ENCODE measurements around the gene SYTL3. TPM values are rescaled to one million over a fixed set of nuclear protein-coding genes. Genes with fewer than 3 reads are reported as not detected.
A peak's percentile ranks its signal among the peaks of the same experiment; 100 is the strongest.

Gene SYTL3
- total RNA-seq, 1 donor from 2014 or later = 6.0 TPM

DNA sequence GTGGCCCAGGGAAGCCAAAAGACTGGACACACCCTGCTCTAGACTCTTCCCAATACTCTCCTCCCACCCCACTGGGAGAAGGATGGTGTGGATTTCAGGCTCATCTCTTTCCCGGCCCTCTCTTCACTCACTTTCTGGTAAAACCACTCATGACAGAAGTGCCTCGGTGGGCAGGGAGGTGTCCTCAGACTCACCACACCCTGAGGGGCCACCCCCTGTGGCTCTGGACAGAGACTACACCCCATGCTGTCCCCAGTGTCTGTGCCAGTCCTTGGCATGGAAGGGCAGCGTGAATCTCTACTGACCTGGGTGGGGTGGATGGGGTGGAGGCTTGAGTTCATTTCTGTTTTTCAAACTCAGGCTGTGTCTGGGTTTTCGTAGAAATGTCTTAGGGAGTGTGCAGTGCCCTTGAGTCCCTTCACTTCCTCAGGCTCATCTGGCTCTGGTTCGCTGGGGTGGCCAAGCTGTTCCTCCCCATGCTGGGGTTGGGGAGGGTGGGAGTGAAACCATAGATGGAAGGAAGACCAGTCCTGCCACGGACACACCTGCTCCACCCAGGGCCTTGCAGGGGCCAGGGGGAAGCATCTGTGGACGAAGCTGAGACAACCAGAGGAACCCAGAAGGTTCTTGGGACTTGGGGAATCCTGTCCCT, 110.2 kb downstream of the SYTL3 start:
- ChIA-PET CTCF (interaction anchor here (0.6 kb wide), 1 partner anchor 69 kb away, joined by 3 read pairs; no protein-coding TSS in a partner anchor), POLR2A (interaction anchor here (0.5 to 1.6 kb wide), 3 partner anchors 17 to 69 kb away, joined by 3 to 5 read pairs (median 3); no protein-coding TSS in a partner anchor)
- no peaks in the 10 kb centered on the region for H3K4me1 Mint-ChIP-seq
- no peak overlapping the region for H3K4me3 Mint-ChIP-seq
- no peak for DNase-seq
- H3K27ac Mint-ChIP-seq = no peak overlapping the region
- peaks cover 25% of the 10 kb centered on the region for H3K36me3 Mint-ChIP-seq (ENCODE audit: low read depth)
- H3K27me3 Mint-ChIP-seq = no peaks in the 10 kb centered on the region
- no peaks in the 10 kb centered on the region for H3K9me3 Mint-ChIP-seq
- intact Hi-C loops (cut with micrococcal nuclease) = no loop called here
- ATAC-seq (ENCODE audit: low read depth) = no peak
- TF ChIP-seq, protein P1, sequence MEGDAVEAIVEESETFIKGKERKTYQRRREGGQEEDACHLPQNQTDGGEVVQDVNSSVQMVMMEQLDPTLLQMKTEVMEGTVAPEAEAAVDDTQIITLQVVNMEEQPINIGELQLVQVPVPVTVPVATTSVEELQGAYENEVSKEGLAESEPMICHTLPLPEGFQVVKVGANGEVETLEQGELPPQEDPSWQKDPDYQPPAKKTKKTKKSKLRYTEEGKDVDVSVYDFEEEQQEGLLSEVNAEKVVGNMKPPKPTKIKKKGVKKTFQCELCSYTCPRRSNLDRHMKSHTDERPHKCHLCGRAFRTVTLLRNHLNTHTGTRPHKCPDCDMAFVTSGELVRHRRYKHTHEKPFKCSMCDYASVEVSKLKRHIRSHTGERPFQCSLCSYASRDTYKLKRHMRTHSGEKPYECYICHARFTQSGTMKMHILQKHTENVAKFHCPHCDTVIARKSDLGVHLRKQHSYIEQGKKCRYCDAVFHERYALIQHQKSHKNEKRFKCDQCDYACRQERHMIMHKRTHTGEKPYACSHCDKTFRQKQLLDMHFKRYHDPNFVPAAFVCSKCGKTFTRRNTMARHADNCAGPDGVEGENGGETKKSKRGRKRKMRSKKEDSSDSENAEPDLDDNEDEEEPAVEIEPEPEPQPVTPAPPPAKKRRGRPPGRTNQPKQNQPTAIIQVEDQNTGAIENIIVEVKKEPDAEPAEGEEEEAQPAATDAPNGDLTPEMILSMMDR (IDR thresholded peaks at IDR 0.05) = no peak

DNA sequence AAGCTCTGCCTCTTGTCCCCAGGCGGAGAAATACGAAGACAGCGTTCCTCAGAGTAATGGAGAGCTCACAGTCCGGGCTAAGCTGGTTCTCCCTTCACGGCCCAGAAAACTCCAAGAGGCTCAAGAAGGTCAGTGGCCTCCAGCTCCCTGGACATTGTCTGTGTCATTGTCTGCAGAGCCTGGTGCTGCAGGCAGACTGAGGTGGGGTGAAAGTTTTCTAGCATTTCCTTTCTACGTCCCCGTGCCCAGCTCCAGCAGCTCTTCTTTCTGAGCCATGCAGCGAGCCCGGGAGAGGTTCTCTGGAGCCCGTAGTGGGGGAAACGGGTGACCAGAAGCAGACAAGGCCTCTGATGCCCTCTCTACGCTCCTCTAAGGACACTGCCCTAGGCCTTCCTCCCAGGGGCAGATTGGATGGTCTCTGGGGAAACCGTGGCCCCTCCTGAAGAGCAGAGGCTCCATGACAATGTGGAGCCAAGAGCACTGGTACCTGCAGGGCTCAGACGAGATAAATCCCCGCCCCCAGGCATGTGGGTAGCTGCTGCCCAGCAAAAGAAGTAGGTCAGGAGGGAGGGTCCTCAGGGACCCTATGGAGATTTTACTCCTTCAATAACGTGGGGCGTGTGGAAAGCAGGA, 110.9 kb downstream of the SYTL3 start:
- intact Hi-C loops (cut with micrococcal nuclease) = no loop called here
- CTCF ChIA-PET = interaction anchor here (0.6 kb wide), 1 partner anchor 69 kb away, joined by 3 read pairs; no protein-coding TSS in a partner anchor
- POLR2A ChIA-PET = interaction anchor here (0.5 to 1.6 kb wide), 4 partner anchors 8 to 70 kb away, joined by 3 to 5 read pairs (median 4); no protein-coding TSS in a partner anchor
- no peaks in the 10 kb centered on the region for H3K9me3 Mint-ChIP-seq
- H3K4me1 Mint-ChIP-seq = no peaks in the 10 kb centered on the region
- no peak for DNase-seq
- ATAC-seq (ENCODE audit: low read depth) = no peak
- H3K27ac Mint-ChIP-seq = no peak overlapping the region
- TF ChIP-seq, protein P1 (IDR thresholded peaks at IDR 0.05) = no peak
- no peak overlapping the region for H3K4me3 Mint-ChIP-seq
- H3K36me3 Mint-ChIP-seq (ENCODE audit: low read depth) = peaks cover 31% of the 10 kb centered on the region
- no peaks in the 10 kb centered on the region for H3K27me3 Mint-ChIP-seq

DNA sequence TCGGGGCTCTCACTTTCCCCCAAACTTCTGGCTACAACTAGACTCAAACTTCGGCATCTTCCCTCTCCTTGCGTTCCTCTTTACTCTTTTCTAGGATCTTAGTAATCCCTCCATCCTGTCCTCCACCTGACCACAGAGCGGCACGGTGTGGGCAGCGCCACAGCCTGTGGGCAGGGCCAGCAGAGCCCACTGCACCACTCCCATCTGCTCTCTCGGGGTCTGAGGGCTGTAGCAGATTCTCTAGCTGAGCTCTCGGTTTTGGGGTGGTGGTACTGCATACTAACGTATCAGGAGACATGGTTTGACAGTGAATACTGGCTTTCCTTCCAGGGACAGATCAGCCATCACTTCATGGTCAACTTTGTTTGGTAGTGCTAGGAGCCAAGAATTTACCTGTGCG, 111.9 kb downstream of the SYTL3 start:
- peak overlapping the region; percentile 22 for H3K27ac Mint-ChIP-seq
- DNase-seq (no peak), ATAC-seq (ENCODE audit: low read depth) (no peak)
- ChIA-PET POLR2A (interaction anchor here (1.0 to 1.2 kb wide), 2 partner anchors 39 to 54 kb away, joined by 3 read pairs; no protein-coding TSS in a partner anchor), CTCF (no interaction called here)
- TF ChIP-seq, protein P1 (IDR thresholded peaks at IDR 0.05) = no peak
- H3K27me3 Mint-ChIP-seq = no peaks in the 10 kb centered on the region
- H3K36me3 Mint-ChIP-seq (ENCODE audit: low read depth) = peaks cover 39% of the 10 kb centered on the region
- H3K9me3 Mint-ChIP-seq = no peaks in the 10 kb centered on the region
- intact Hi-C loops (cut with micrococcal nuclease) = no loop called here
- H3K4me1 Mint-ChIP-seq = no peaks in the 10 kb centered on the region
- H3K4me3 Mint-ChIP-seq = no peak overlapping the region

DNA sequence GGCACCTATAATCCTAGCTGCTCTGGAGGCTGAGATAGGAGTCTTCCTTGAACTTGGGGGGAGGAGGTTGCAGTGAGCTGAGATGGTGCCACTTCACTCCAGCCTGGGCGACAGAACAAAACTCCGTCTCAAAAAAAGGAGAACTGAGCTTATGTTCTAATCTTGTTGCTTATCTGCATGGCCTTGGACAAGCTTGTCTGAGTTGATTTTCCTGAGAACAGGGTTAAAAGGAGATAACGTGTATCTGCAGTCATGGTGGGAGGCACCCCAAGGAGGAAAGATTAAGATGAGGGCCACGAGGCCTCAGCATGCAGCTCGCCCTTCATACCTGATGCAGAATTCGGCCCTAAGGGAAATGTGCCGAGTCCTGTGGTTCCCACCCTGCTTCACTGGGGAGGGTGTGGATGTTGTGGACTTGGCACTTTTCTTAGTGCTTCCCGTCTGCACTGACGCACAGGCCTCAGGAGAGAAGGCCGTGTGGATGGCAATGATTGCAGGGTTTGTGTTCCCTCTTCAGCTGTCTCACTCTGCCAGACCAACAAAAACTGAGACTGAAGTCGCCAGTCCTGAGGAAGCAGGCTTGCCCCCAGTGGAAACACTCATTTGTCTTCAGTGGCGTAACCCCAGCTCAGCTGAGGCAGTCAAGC, 113.1 kb downstream of the SYTL3 start:
- TF ChIP-seq, protein P1 (IDR thresholded peaks at IDR 0.05) = no peak
- H3K36me3 Mint-ChIP-seq (ENCODE audit: low read depth) = peaks cover 50% of the 10 kb centered on the region
- ATAC-seq (ENCODE audit: low read depth) (no peak), DNase-seq (no peak)
- POLR2A ChIA-PET = interaction anchor here (0.6 to 2.6 kb wide), 5 partner anchors 10 to 106 kb away, joined by 3 to 15 read pairs (median 3); no protein-coding TSS in a partner anchor
- H3K4me1 Mint-ChIP-seq = no peaks in the 10 kb centered on the region
- H3K27me3 Mint-ChIP-seq = no peaks in the 10 kb centered on the region
- H3K9me3 Mint-ChIP-seq = no peaks in the 10 kb centered on the region
- H3K27ac Mint-ChIP-seq = peak overlapping the region; percentile 24
- CTCF ChIA-PET = interaction anchor here (1.0 to 1.2 kb wide), 2 partner anchors 207 to 210 kb away, joined by 3 read pairs; no protein-coding TSS in a partner anchor
- H3K4me3 Mint-ChIP-seq = no peak overlapping the region
- intact Hi-C loops (cut with micrococcal nuclease) = no loop called here

Data from activated B cell treated with CpG ODN at 0.5 μM for 24 hours (primary cell).